MM.1S (cell line): ENCODE data around the gene SYT9.

Experiments used
- DNase-seq: peaks from one replicate; pipeline ENCODE4 v3.0.0-alpha.2; 2015
- H2AFZ ChIP-seq: fragments of 300-600 bp; sonication (generic); 2 replicates; pipeline ENCODE4 v1.6.0; 2016; ENCODE audit warnings: antibody characterized with exemption, low read length
- H3F3A ChIP-seq: fragments of 300-600 bp; sonication (generic); 2 replicates; pipeline ENCODE4 v1.6.1; 2016; ENCODE audit warnings: mild to moderate bottlenecking, antibody characterized with exemption, low read length, moderate library complexity, mixed read lengths; ENCODE audit not compliant: insufficient read depth
- H3K27ac ChIP-seq: fragments of 300-600 bp; sonication (generic); 2 replicates; pipeline ENCODE4 v1.5.1; 2016; ENCODE audit warnings: mild to moderate bottlenecking, low read length
- H3K27me3 ChIP-seq: fragments of 300-600 bp; sonication (generic); replicated peaks from 2 replicates; pipeline ENCODE4 v1.6.0; 2016; ENCODE audit warnings: low read length; ENCODE audit not compliant: insufficient read depth
- H3K36me3 ChIP-seq: fragments of 300-600 bp; sonication (generic); replicated peaks from 2 replicates; pipeline ENCODE4 v1.6.1; 2016; ENCODE audit warnings: mild to moderate bottlenecking, low read length, mixed read lengths; ENCODE audit not compliant: insufficient read depth
- H3K4me1 ChIP-seq: fragments of 300-600 bp; sonication (generic); 2 replicates; pipeline ENCODE4 v1.6.1; 2016; ENCODE audit warnings: low read length, mixed read lengths
- H3K4me2 ChIP-seq: fragments of 300-600 bp; sonication (generic); 2 replicates; pipeline ENCODE4 v1.6.0; 2016; ENCODE audit warnings: low read depth, low read length
- H3K4me3 ChIP-seq: fragments of 300-600 bp; sonication (generic); 2 replicates; pipeline ENCODE4 v1.5.1; 2016; ENCODE audit warnings: low read length, mixed read lengths
- H3K79me2 ChIP-seq: fragments of 300-600 bp; sonication (generic); 2 replicates; pipeline ENCODE4 v1.6.1; 2016; ENCODE audit warnings: mixed run types, low read length, mixed read lengths
- H3K9ac ChIP-seq: fragments of 300-600 bp; sonication (generic); 2 replicates; pipeline ENCODE4 v1.6.1; 2016; ENCODE audit warnings: low read length, mixed read lengths
- H3K9me2 ChIP-seq: fragments of 300-600 bp; sonication (generic); replicated peaks from 2 replicates; pipeline ENCODE4 v1.6.1; 2016; ENCODE audit warnings: mild to moderate bottlenecking, low read length, mixed read lengths; ENCODE audit not compliant: insufficient read depth
- H3K9me3 ChIP-seq: fragments of 300-600 bp; sonication (generic); replicated peaks from 2 replicates; pipeline ENCODE4 v1.6.1; 2016; ENCODE audit warnings: mild to moderate bottlenecking, low read length, mixed read lengths; ENCODE audit not compliant: insufficient read depth
- H4K20me1 ChIP-seq: fragments of 300-600 bp; sonication (generic); 2 replicates; pipeline ENCODE4 v1.6.1; 2016; ENCODE audit warnings: mild to moderate bottlenecking, low read length, moderate library complexity, mixed read lengths; ENCODE audit not compliant: insufficient read depth
- CTCF ChIP-seq: fragments of 300-600 bp; sonication (generic); IDR thresholded peaks from 2 replicates; pipeline ENCODE4 v1.5.1; 2016; ENCODE audit warnings: antibody characterized with exemption, low read length, mixed read lengths
- EZH2 ChIP-seq: fragments of 300-600 bp; sonication (generic); optimal IDR thresholded peaks from 2 replicates; pipeline ENCODE3; 2017; ENCODE audit warnings: low read depth, mild to moderate bottlenecking, antibody characterized with exemption, low read length, mixed read lengths
- EZH2phosphoT487 ChIP-seq: fragments of 300-600 bp; sonication (generic); IDR thresholded peaks from 2 replicates; pipeline ENCODE4 v1.6.1; 2018; ENCODE audit warnings: antibody characterized with exemption, low read length

SYT9 gene

GRCh38 chr11:7413961-7414915 is 162.5 kb downstream of the SYT9 start:
- H3K27me3 ChIP-seq, result no peaks in the 10 kb centered on the region
- H3K9me3 ChIP-seq, result no peaks in the 10 kb centered on the region
- H3K4me3 ChIP-seq, result no peak overlapping the region
- no peaks in the 10 kb centered on the region for H4K20me1 ChIP-seq
- no peaks in the 10 kb centered on the region for H3K4me1 ChIP-seq
- no peak overlapping the region for H3K9ac ChIP-seq
- H3K4me2 ChIP-seq, result no peak overlapping the region
- H3K36me3 ChIP-seq, result no peaks in the 10 kb centered on the region
- H3K9me2 ChIP-seq, result no peaks in the 10 kb centered on the region
- H3K79me2 ChIP-seq, result no peaks in the 10 kb centered on the region
- H3F3A ChIP-seq, result no peaks in the 10 kb centered on the region
- no peak overlapping the region for H3K27ac ChIP-seq
- H2AFZ ChIP-seq, result no peak overlapping the region
- DNase-seq, result no peak
- TF ChIP-seq EZH2phosphoT487, result no peak
- no peak for TF ChIP-seq EZH2
- TF ChIP-seq CTCF, result no peak

GRCh38 chr11:7414973-7415817 is 163.5 kb downstream of the SYT9 start:
- H2AFZ ChIP-seq, result no peak overlapping the region
- H4K20me1 ChIP-seq, result no peaks in the 10 kb centered on the region
- no peaks in the 10 kb centered on the region for H3K27me3 ChIP-seq
- no peaks in the 10 kb centered on the region for H3F3A ChIP-seq
- H3K9me2 ChIP-seq, result no peaks in the 10 kb centered on the region
- H3K9ac ChIP-seq, result no peak overlapping the region
- no peak for TF ChIP-seq CTCF
- TF ChIP-seq EZH2phosphoT487, result no peak
- no peak for TF ChIP-seq EZH2
- H3K27ac ChIP-seq, result no peak overlapping the region
- no peak overlapping the region for H3K4me3 ChIP-seq
- no peak overlapping the region for H3K4me2 ChIP-seq
- no peaks in the 10 kb centered on the region for H3K9me3 ChIP-seq
- H3K4me1 ChIP-seq, result no peaks in the 10 kb centered on the region
- H3K79me2 ChIP-seq, result no peaks in the 10 kb centered on the region
- DNase-seq, result no peak
- no peaks in the 10 kb centered on the region for H3K36me3 ChIP-seq

- Histone ChIP-seq H3F3A (no peaks in the 10 kb centered on the region), H4K20me1 (no peaks in the 10 kb centered on the region), H3K9me3 (no peaks in the 10 kb centered on the region), H3K79me2 (no peaks in the 10 kb centered on the region), H3K27me3 (no peaks in the 10 kb centered on the region), H2AFZ (no peak overlapping the region), H3K4me2 (no peak overlapping the region), H3K27ac (no peak overlapping the region), H3K4me3 (no peak overlapping the region), H3K9ac (no peak overlapping the region), H3K36me3 (no peaks in the 10 kb centered on the region), H3K4me1 (no peaks in the 10 kb centered on the region), H3K9me2 (no peaks in the 10 kb centered on the region)
- TF ChIP-seq EZH2phosphoT487, result no peak
- TF ChIP-seq CTCF, result no peak
- TF ChIP-seq EZH2, result no peak
- DNase-seq, result no peak
Measured at GRCh38 chr11:7416080-7416479, 164.4 kb downstream of the SYT9 start.
